Endothelial cell of umbilical vein (primary cell): ENCODE results near the gene BACE1-AS. TPM values are rescaled to one million over a fixed set of nuclear protein-coding genes. Genes with fewer than 3 reads are reported as not detected.

Source experiments
- BruUV-seq: library from RNA; stranded (reverse); fragments of 400-500 nt; replicated peaks from 2 replicates; lab custom pipeline; 2021; lab: Mats Ljungman, UMichigan
- CTCF ChIA-PET: fragments of 300-600, 350-600 bp; sonication (Branson Sonifier 250); formaldehyde crosslinking; loops from one replicate; lab custom pipeline; 2021; ENCODE audit warnings: antibody characterized with exemption, inconsistent platforms; lab: Charles Lee
- POLR2A ChIA-PET: fragments of 300-600, 350-600 bp; sonication (Branson Sonifier 250); formaldehyde crosslinking; loops from one replicate; lab custom pipeline; 2021; ENCODE audit warnings: antibody characterized with exemption, inconsistent platforms; lab: Charles Lee
- DNase-seq: peaks from one replicate; pipeline ENCODE4 v3.0.0-alpha.2; 2011; ENCODE audit warnings: low read depth, low spot score
- FAIRE-seq: peaks from 2 replicates; lab custom pipeline; 2011; peaks lifted over from hg19 to GRCh38; lab: Jason Lieb, UNC
- H2AFZ ChIP-seq: 2 replicates; pipeline ENCODE4 v1.6.0; 2012; ENCODE audit warnings: low read depth, low read length, control low read depth, inconsistent platforms
- H3K27ac ChIP-seq: 2 replicates; pipeline ENCODE4 v1.5.1; 2011; ENCODE audit warnings: low read depth, mild to moderate bottlenecking, control low read depth, low read length, moderate library complexity; ENCODE audit not compliant: insufficient read depth
- H3K27me3 ChIP-seq, 2 experiments: 2 replicates each; pipeline versions ENCODE4 v1.6.0 to v1.6.1; 2011; ENCODE audit warnings: low read length in 2 of 2, mixed read lengths in 1 of 2; ENCODE audit not compliant: control insufficient read depth in 2 of 2, insufficient read depth in 2 of 2
- H3K36me3 ChIP-seq, 2 experiments: 2 replicates in 1 of 2; 3 replicates in 1 of 2; pipeline ENCODE4 v1.5.1; 2011; ENCODE audit warnings: low read length in 2 of 2, mild to moderate bottlenecking in 1 of 2, moderate library complexity in 1 of 2; ENCODE audit not compliant: control insufficient read depth in 2 of 2, insufficient read depth in 2 of 2; ENCODE audit errors: extremely low read depth in 1 of 2
- H3K4me1 ChIP-seq: 3 replicates; pipeline ENCODE4 v1.5.1; 2011; ENCODE audit warnings: mild to moderate bottlenecking, low read length; ENCODE audit not compliant: control insufficient read depth, insufficient read depth; ENCODE audit errors: extremely low read depth
- H3K4me2 ChIP-seq: 2 replicates; pipeline ENCODE4 v1.6.1; 2011; ENCODE audit warnings: low read length, control low read depth, mixed read lengths; ENCODE audit not compliant: insufficient read depth
- H3K4me3 ChIP-seq, 3 experiments: fragments of 200-600 bp in 1 of 3; sonication (generic), shearing (Covaris generic) in 1 of 3; replicated peaks in 1 of 3; 2 replicates each; pipeline ENCODE4 v1.5.1; 2011 to 2016; ENCODE audit warnings: control low read depth in 3 of 3, low read length in 3 of 3, mild to moderate bottlenecking in 2 of 3, inconsistent platforms in 1 of 3, low read depth in 1 of 3, moderate library complexity in 1 of 3; ENCODE audit not compliant: insufficient read depth in 1 of 3
- H3K79me2 ChIP-seq: 2 replicates; pipeline ENCODE4 v1.6.0; 2012; ENCODE audit warnings: low read length, inconsistent platforms; ENCODE audit not compliant: control insufficient read depth, insufficient read depth
- H3K9ac ChIP-seq: replicated peaks from 2 replicates; pipeline ENCODE3; 2011; ENCODE audit warnings: low read length, control low read depth; ENCODE audit not compliant: insufficient read depth; ENCODE audit errors: extremely low read depth
- H3K9me1 ChIP-seq: replicated peaks from 3 replicates; pipeline ENCODE4 v1.6.0; 2011; ENCODE audit warnings: mild to moderate bottlenecking, low read length; ENCODE audit not compliant: control insufficient read depth, insufficient read depth; ENCODE audit errors: extremely low read depth
- H3K9me3 ChIP-seq: replicated peaks from 2 replicates; pipeline ENCODE4 v1.5.1; 2012; ENCODE audit warnings: low read length, inconsistent platforms; ENCODE audit not compliant: control insufficient read depth, insufficient read depth
- H4K20me1 ChIP-seq: replicated peaks from 2 replicates; pipeline ENCODE3; 2011; ENCODE audit warnings: mild to moderate bottlenecking, low read length; ENCODE audit not compliant: control insufficient read depth, insufficient read depth; ENCODE audit errors: extremely low read depth
- EZH2 ChIP-seq: IDR thresholded peaks from 2 replicates; pipeline ENCODE4 v1.6.1; 2012; ENCODE audit warnings: borderline replicate concordance, low read depth, mild to moderate bottlenecking, moderate library complexity, low read length, inconsistent platforms; ENCODE audit not compliant: severe bottlenecking
- FOS ChIP-seq: IDR thresholded peaks from 2 replicates; pipeline ENCODE4 v1.6.1; 2011; ENCODE audit warnings: mild to moderate bottlenecking, low read length, moderate library complexity, borderline replicate concordance; ENCODE audit not compliant: insufficient read depth
- GATA2 ChIP-seq: IDR thresholded peaks from 2 replicates; pipeline ENCODE4 v1.7.0; 2011; ENCODE audit warnings: low read depth, mild to moderate bottlenecking, moderate library complexity, mixed read lengths, low read length; ENCODE audit not compliant: insufficient read length, insufficient read depth
- MAX ChIP-seq: IDR thresholded peaks from 2 replicates; pipeline ENCODE4 v1.6.1; 2011; ENCODE audit not compliant: insufficient read depth, insufficient read length
- MYC ChIP-seq: IDR thresholded peaks from one replicate; pipeline ENCODE4 v1.6.1; 2011; ENCODE audit warnings: mild to moderate bottlenecking, low read depth, low read length
- POLR2A ChIP-seq: IDR thresholded peaks from 2 replicates; pipeline ENCODE4 v1.6.1; 2012; ENCODE audit warnings: low read depth, mild to moderate bottlenecking, control low read depth, low read length
- dilution Hi-C: fragments of 300-500 bp; cut with MboI; formaldehyde crosslinking; loops from one replicate; pipeline ENCODE4 v1.15.0; 2019; ENCODE audit warnings: low sequenced_read_pairs; ENCODE audit not compliant: extremely low pct_ligation_motif_present
- intact Hi-C: fragments of 100-400 bp; cut with micrococcal nuclease; formaldehyde crosslinking; loops from one replicate; pipeline ENCODE4 v1.10.0; 2022
- polyA plus RNA-seq, 4 experiments: library from polyadenylated mRNA; depleted of rRNA in 3 of 4; stranded (reverse) in 3 of 4; unstranded in 1 of 4; fragments of >200 nt; gene quantifications; 2 replicates each; pipeline versions ENCODE4 v1.2.1 to v1.2.3, GENCODE V29; 2011 to 2012; ENCODE audit warnings: missing spikeins in 1 of 4
- total RNA-seq: library from RNA; stranded (reverse); gene quantifications from 2 replicates; pipeline ENCODE4 v1.2.3, GENCODE V29; 2021

BACE1-AS gene
- total and polyA plus RNA-seq, 2 donors (not counting 3 experiments of a cell fraction or from before 2014, with no cell fraction given): 7.6 to 8.1 TPM

DNA sequence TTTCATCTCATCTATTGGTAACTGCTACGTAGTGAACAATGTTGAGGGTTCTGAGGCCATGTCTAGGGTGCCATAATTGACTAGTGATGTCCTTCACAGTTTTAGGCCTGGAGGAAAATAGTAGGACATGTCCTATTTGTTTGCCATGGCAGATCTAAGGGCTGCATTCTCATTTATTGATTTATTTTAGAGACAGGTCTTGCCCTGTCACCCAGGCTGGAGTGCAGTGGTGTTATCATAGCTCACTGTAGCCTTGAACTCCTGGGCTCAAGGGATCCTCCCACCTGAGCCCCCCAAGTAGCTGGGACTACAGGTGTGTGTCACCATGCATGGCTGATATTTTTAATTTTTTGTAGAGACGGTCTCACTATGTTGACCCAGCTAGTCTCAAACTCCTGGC is 41.7 kb downstream of the BACE1-AS start:
- DNase-seq (no peak), FAIRE-seq (no peak)
- peaks cover 2 to 7% of the 10 kb centered on the region in 2 experiments for H3K36me3 ChIP-seq
- dilution Hi-C loops: no loop called here
- no peaks in the 10 kb centered on the region for H3K9me1 ChIP-seq
- CTCF ChIA-PET: interaction anchor here (1.2 kb wide), 1 partner anchor 10 kb away, joined by 3 read pairs; no protein-coding TSS in a partner anchor
- no peaks in the 10 kb centered on the region for H3K27me3 ChIP-seq
- no peaks in the 10 kb centered on the region for H3K9me3 ChIP-seq
- intact Hi-C loops: no loop called here
- H3K4me2 ChIP-seq: no peak overlapping the region
- no peak overlapping the region for H3K27ac ChIP-seq
- TF ChIP-seq MAX: no peak
- TF ChIP-seq MYC: no peak
- H4K20me1 ChIP-seq: no peaks in the 10 kb centered on the region
- H3K9ac ChIP-seq: no peak overlapping the region
- H3K4me1 ChIP-seq: peaks cover 12% of the 10 kb centered on the region
- BruUV-seq: no TSS peak
- POLR2A ChIA-PET: no interaction called here
- H3K4me3 ChIP-seq: no peak overlapping the region
- H2AFZ ChIP-seq: no peak overlapping the region
- H3K79me2 ChIP-seq: peaks cover 1% of the 10 kb centered on the region

GRCh38 chr11:117333917-117334316 is 42.8 kb downstream of the BACE1-AS start:
- H3K79me2 ChIP-seq: peaks cover 1% of the 10 kb centered on the region
- ChIA-PET CTCF (interaction anchor here (0.6 to 1.2 kb wide), 2 partner anchors 9 to 15 kb away, joined by 3 read pairs; no protein-coding TSS in a partner anchor), POLR2A (no interaction called here)
- TF ChIP-seq POLR2A: no peak
- TF ChIP-seq EZH2: no peak
- TF ChIP-seq GATA2: no peak
- TF ChIP-seq FOS: no peak
- H3K9me3 ChIP-seq: no peaks in the 10 kb centered on the region
- DNase-seq (no peak), FAIRE-seq (no peak)
- no peaks in the 10 kb centered on the region for H4K20me1 ChIP-seq
- H3K36me3 ChIP-seq: peaks cover 2 to 7% of the 10 kb centered on the region in 2 experiments
- H3K9me1 ChIP-seq: no peaks in the 10 kb centered on the region
- H3K27ac ChIP-seq: no peak overlapping the region
- no TSS peak for BruUV-seq
- H3K9ac ChIP-seq: no peak overlapping the region
- H3K4me3 ChIP-seq: no peak overlapping the region
- no peak overlapping the region for H2AFZ ChIP-seq
- dilution Hi-C loops: no loop called here
- no peak overlapping the region for H3K4me2 ChIP-seq
- H3K4me1 ChIP-seq: peaks cover 11% of the 10 kb centered on the region
- intact Hi-C loops: no loop called here
- H3K27me3 ChIP-seq: no peaks in the 10 kb centered on the region
